HCT116 (cell line): ENCODE data around the gene ASF1A. TPM values are rescaled to one million over a fixed set of nuclear protein-coding genes. Genes with fewer than 3 reads are reported as not detected.

Source experiments
- ATAC-seq: fragments of 200-7000 bp; cut with Tn5 transposase; 2 replicates; pipeline ENCODE4 v1.9.1; 2020; ENCODE audit warnings: mild to moderate bottlenecking, moderate library complexity
- BruUV-seq: library from RNA; stranded (reverse); fragments of 400-500 nt; replicated peaks from 2 replicates; lab custom pipeline; 2021; lab: Mats Ljungman, UMichigan
- CTCF ChIA-PET: fragments of 300-600 bp; sonication (Branson Sonifier 250); formaldehyde crosslinking; loops from one replicate; lab custom pipeline; 2021; ENCODE audit warnings: antibody characterized with exemption; lab: Charles Lee
- POLR2A ChIA-PET: fragments of 300-600, 350-600 bp; sonication (Branson Sonifier 250); formaldehyde crosslinking; loops from one replicate; lab custom pipeline; 2021; ENCODE audit warnings: antibody characterized with exemption; lab: Charles Lee
- RAD21 ChIA-PET, 2 experiments: fragments of 300-600 bp; sonication (Branson Sonifier 250); formaldehyde crosslinking; loops; one replicate each; lab custom pipeline; 2023; ENCODE audit warnings: low total read pairs in 2 of 2; ENCODE audit not compliant: uncharacterized antibody in 2 of 2, unreplicated experiment in 2 of 2, low non-redundant PET in 1 of 2; lab: Charles Lee
- DNase-seq: peaks from one replicate; pipeline ENCODE4 v3.0.0-alpha.2; 2010; ENCODE audit warnings: low read depth, low spot score
- H2AFZ ChIP-seq: fragments of 200-600 bp; shearing (Covaris generic), sonication (generic); 2 replicates; pipeline ENCODE4 v1.6.1; 2017; ENCODE audit warnings: low read depth, mixed run types, mixed read lengths, antibody characterized with exemption, low read length; ENCODE audit not compliant: poor library complexity, severe bottlenecking
- H3K27ac ChIP-seq: 2 replicates; pipeline ENCODE4 v1.5.1; 2012; ENCODE audit warnings: low read depth, low read length
- H3K27me3 ChIP-seq: fragments of 200-600 bp; sonication (generic); 2 replicates; pipeline ENCODE4 v1.6.1; 2016; ENCODE audit warnings: mixed run types, low read length, mixed read lengths; ENCODE audit not compliant: insufficient read depth
- H3K36me3 ChIP-seq, 2 experiments: fragments of 200-500 bp in 1 of 2; fragments of 200-600 bp in 1 of 2; sonication (Bioruptor generic) in 1 of 2; sonication (generic) in 1 of 2; 2 replicates each; pipeline versions ENCODE4 v1.5.1 to v1.6.1; 2014 to 2016; ENCODE audit warnings: low read length in 2 of 2, inconsistent platforms in 1 of 2, mixed read lengths in 1 of 2, mixed run types in 1 of 2; ENCODE audit not compliant: insufficient read depth in 2 of 2, control insufficient read depth in 1 of 2
- H3K4me1 ChIP-seq, 2 experiments: fragments of 200-600 bp in 1 of 2; sonication (generic) in 1 of 2; 2 replicates each; pipeline versions ENCODE4 v1.5.1 to v1.6.1; 2012 to 2017; ENCODE audit warnings: low read length in 2 of 2, inconsistent platforms in 1 of 2, mild to moderate bottlenecking in 1 of 2, mixed read lengths in 1 of 2, mixed run types in 1 of 2, moderate library complexity in 1 of 2; ENCODE audit not compliant: insufficient read depth in 2 of 2, control insufficient read depth in 1 of 2
- H3K4me2 ChIP-seq: fragments of 200-600 bp; sonication (generic); 2 replicates; pipeline ENCODE4 v1.6.1; 2017; ENCODE audit warnings: mixed run types, low read length, mixed read lengths
- H3K4me3 ChIP-seq, 2 experiments: fragments of 200-600 bp in 1 of 2; sonication (generic) in 1 of 2; replicated peaks in 1 of 2; 2 replicates each; pipeline ENCODE4 v1.5.1; 2011 to 2016; ENCODE audit warnings: low read length in 2 of 2, control low read depth in 1 of 2, low read depth in 1 of 2, mild to moderate bottlenecking in 1 of 2, mixed read lengths in 1 of 2, mixed run types in 1 of 2
- H3K79me2 ChIP-seq: fragments of 200-600 bp; sonication (generic); 2 replicates; pipeline ENCODE4 v1.6.1; 2017; ENCODE audit warnings: mild to moderate bottlenecking, mixed run types, low read length, moderate library complexity, mixed read lengths; ENCODE audit not compliant: insufficient read depth
- H3K9ac ChIP-seq: fragments of 200-600 bp; sonication (generic); 2 replicates; pipeline ENCODE4 v1.6.1; 2016; ENCODE audit warnings: low read length, mixed read lengths
- H3K9me2 ChIP-seq: fragments of 200-600 bp; sonication (generic), shearing (Covaris generic); 2 replicates; pipeline ENCODE4 v1.6.1; 2017; ENCODE audit warnings: mixed run types, mild to moderate bottlenecking, moderate library complexity; ENCODE audit not compliant: insufficient read depth
- H3K9me3 ChIP-seq, 2 experiments: fragments of 200-500 bp in 1 of 2; fragments of 200-600 bp in 1 of 2; sonication (Bioruptor generic) in 1 of 2; sonication (generic) in 1 of 2; 2 replicates each; pipeline ENCODE4 v1.6.1; 2014 to 2017; ENCODE audit warnings: low read length in 2 of 2, mixed read lengths in 2 of 2, inconsistent platforms in 1 of 2, low read depth in 1 of 2, mild to moderate bottlenecking in 1 of 2, mixed run types in 1 of 2, moderate library complexity in 1 of 2; ENCODE audit not compliant: control insufficient read depth in 1 of 2, insufficient read depth in 1 of 2
- H4K20me1 ChIP-seq: fragments of 200-600 bp; sonication (generic), shearing (Covaris generic); 2 replicates; pipeline ENCODE4 v1.6.1; 2017; ENCODE audit warnings: mixed run types, mild to moderate bottlenecking, moderate library complexity; ENCODE audit not compliant: insufficient read depth
- CBX3 ChIP-seq: IDR thresholded peaks from 2 replicates; pipeline ENCODE4 v1.6.1; 2012; ENCODE audit warnings: low read depth
- CEBPB ChIP-seq: IDR thresholded peaks from 2 replicates; pipeline ENCODE4 v1.6.1; 2012; ENCODE audit warnings: low read depth
- CTCF ChIP-seq, 3 experiments: fragments of 200-600 bp in 1 of 3; sonication (generic) in 1 of 3; IDR thresholded peaks in 2 of 3; conservative IDR thresholded peaks in 1 of 3; 2 replicates each; pipeline ENCODE4 v1.5.1; 2012 to 2017; ENCODE audit warnings: low read depth in 2 of 3, low read length in 2 of 3, antibody characterized with exemption in 1 of 3, borderline replicate concordance in 1 of 3, control low read depth in 1 of 3, mild to moderate bottlenecking in 1 of 3, mixed read lengths in 1 of 3, mixed run types in 1 of 3, moderate library complexity in 1 of 3; ENCODE audit not compliant: insufficient read depth in 1 of 3
- EGR1 ChIP-seq: IDR thresholded peaks from 2 replicates; pipeline ENCODE4 v1.6.1; 2012; ENCODE audit warnings: low read depth
- EZH2 ChIP-seq: fragments of 200-600 bp; sonication (generic); IDR thresholded peaks from 2 replicates; pipeline ENCODE4 v1.6.1; 2017; ENCODE audit warnings: antibody characterized with exemption, mixed run types
- MAX ChIP-seq: IDR thresholded peaks from 2 replicates; pipeline ENCODE4 v1.6.1; 2012
- POLR2A ChIP-seq: IDR thresholded peaks from 2 replicates; pipeline ENCODE4 v1.7.0; 2011; ENCODE audit warnings: borderline replicate concordance; ENCODE audit not compliant: insufficient read depth, insufficient read length; ENCODE audit errors: extremely low read depth
- RAD21 ChIP-seq: IDR thresholded peaks from 2 replicates; pipeline ENCODE4 v1.6.1; 2012; ENCODE audit warnings: low read depth, mild to moderate bottlenecking
- SIN3A ChIP-seq: IDR thresholded peaks from 2 replicates; pipeline ENCODE4 v1.6.1; 2012; ENCODE audit warnings: low read depth
- SP1 ChIP-seq: IDR thresholded peaks from 2 replicates; pipeline ENCODE4 v1.6.1; 2012; ENCODE audit warnings: low read depth
- TCF7L2 ChIP-seq: IDR thresholded peaks from 2 replicates; pipeline ENCODE4 v1.7.0; 2011; ENCODE audit warnings: borderline replicate concordance, inconsistent platforms; ENCODE audit not compliant: insufficient read depth, insufficient read length; ENCODE audit errors: extremely low read depth
- ZFX ChIP-seq: fragments of 450-650 bp; IDR thresholded peaks from 2 replicates; pipeline ENCODE4 v1.6.1; 2017
- intact Hi-C: fragments of 100-400 bp; cut with micrococcal nuclease; formaldehyde crosslinking; loops from 2 replicates; pipeline ENCODE4 v1.10.0; 2022
- total RNA-seq: library from RNA; stranded (reverse); gene quantifications from one replicate; pipeline ENCODE4 v1.2.1, GENCODE V29; 2021; ENCODE audit not compliant: unreplicated experiment
- TF ChIP-seq, protein P1 (sequence below): IDR thresholded peaks from 2 replicates; pipeline ENCODE4 v1.6.1; 2011; ENCODE audit warnings: mild to moderate bottlenecking, low read length, moderate library complexity; ENCODE audit not compliant: insufficient replicate concordance; ENCODE audit errors: extremely low read depth

The ASF1A gene
- total RNA-seq, 1 experiment from 2014 or later = 23.3 TPM

DNA sequence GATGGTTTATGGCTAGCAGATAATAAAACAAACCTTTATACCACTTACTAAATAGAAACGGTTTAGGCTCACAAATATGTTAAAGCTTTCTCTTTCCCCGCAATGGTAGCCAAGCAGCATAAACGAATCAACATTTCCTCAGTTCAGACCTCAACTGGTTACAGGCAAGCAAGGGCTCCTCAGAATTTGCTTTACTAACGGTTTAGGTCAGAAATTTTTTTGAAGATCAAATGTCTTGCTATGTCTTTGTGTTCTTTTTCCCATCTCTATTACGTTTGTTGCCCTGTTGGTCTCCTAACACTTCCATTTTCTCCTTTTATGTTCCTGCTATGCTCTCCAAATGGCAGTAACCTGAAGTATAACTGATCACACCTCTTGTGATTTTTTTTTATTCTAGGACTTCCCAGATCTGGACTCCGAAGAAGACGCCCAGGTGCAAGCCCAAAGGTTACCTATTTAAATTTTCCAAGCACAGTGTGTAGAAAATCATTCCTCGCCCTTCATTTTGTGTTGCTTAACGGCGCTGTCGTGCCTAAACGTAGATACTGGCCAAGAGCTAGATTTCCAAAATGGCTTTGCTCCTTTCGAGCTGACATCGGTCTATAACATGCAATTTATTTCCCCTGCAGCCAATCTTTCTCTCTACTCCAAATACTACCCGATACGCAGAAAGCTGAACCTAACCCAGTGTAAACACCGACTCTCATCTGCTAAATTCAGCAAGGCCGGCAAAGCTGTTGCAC lies 717 bp upstream of the ASF1A start:
- Histone ChIP-seq H3K9me3 (no peaks in the 10 kb centered on the region), H3K36me3 (no peaks in the 10 kb centered on the region), H3K4me2 (peak overlapping the region; percentile 76), H3K4me1 (peaks cover 12 to 21% of the 10 kb centered on the region in 2 experiments), H3K27ac (no peak overlapping the region), H4K20me1 (no peaks in the 10 kb centered on the region), H3K9me2 (no peaks in the 10 kb centered on the region), H3K9ac (peak overlapping the region; percentile 34), H2AFZ (no peak overlapping the region), H3K4me3 (peak overlapping the region; percentile 35 to 93), H3K27me3 (no peaks in the 10 kb centered on the region), H3K79me2 (peaks cover 52% of the 10 kb centered on the region)
- DNase-seq = no peak
- ChIA-PET CTCF (interaction anchor here (1.0 kb wide), 2 partner anchors 13 to 218 kb away, joined by 3 to 4 read pairs; no protein-coding TSS in a partner anchor), RAD21 (no interaction called here), POLR2A (no interaction called here)
- TF ChIP-seq POLR2A (no peak), EGR1 (no peak), EZH2 (no peak), CEBPB (no peak), RAD21 (no peak)
- no peak for ATAC-seq
- TSS peak; percentile 34 for BruUV-seq
- intact Hi-C loops = loop anchor here (10.0 kb wide), 2 partner anchors 238 to 328 kb away; partner anchors contain the start of gene CEP85L

GRCh38 chr6:118894425-118895260 lies 691 bp downstream of the ASF1A start:
- DNase-seq (no peak), ATAC-seq (peak; percentile 53)
- H3K4me3 ChIP-seq = peak overlapping the region; percentile 56 to 93
- H3K27me3 ChIP-seq = no peaks in the 10 kb centered on the region
- TSS peak; percentile 69 for BruUV-seq
- RAD21 ChIA-PET = no interaction called here
- no peaks in the 10 kb centered on the region for H3K9me3 ChIP-seq
- no peak overlapping the region for H2AFZ ChIP-seq
- intact Hi-C loops = loop anchor here (1.0 to 10.0 kb wide), 4 partner anchors 40 to 330 kb away; partner anchors contain the start of genes CEP85L and MCM9
- peaks cover under 1 to 3% of the 10 kb centered on the region in 2 experiments; a peak in 1 of 4 replicates for H3K36me3 ChIP-seq
- H3K9me2 ChIP-seq = no peaks in the 10 kb centered on the region
- POLR2A ChIA-PET = no interaction called here
- peak overlapping the region; percentile 85 for H3K27ac ChIP-seq
- H4K20me1 ChIP-seq = no peaks in the 10 kb centered on the region
- CTCF ChIA-PET = interaction anchor here (2.2 kb wide), 1 partner anchor 216 kb away, joined by 9 read pairs; no protein-coding TSS in a partner anchor
- H3K79me2 ChIP-seq = peaks cover 64% of the 10 kb centered on the region
- H3K4me1 ChIP-seq = peaks cover 12 to 21% of the 10 kb centered on the region in 2 experiments
- H3K4me2 ChIP-seq = peak overlapping the region; percentile 76
- H3K9ac ChIP-seq = peak overlapping the region; percentile 87
- TF ChIP-seq MAX (no peak), SP1 (no peak), CBX3 (no peak), TCF7L2 (no peak), ZFX (peak; percentile 67; the same call in 1 of the 2 replicates), EZH2 (no peak), CTCF (IDR thresholded peaks at IDR 0.05 in 2 of 3, conservative IDR thresholded peaks at IDR 0.05 in 1 of 3; ENCODE audit: borderline replicate concordance in 1 of 3, insufficient read depth in 1 of 3, low read depth in 2 of 3, low read length in 2 of 3) (0 out of 6 replicates have a peak, but pooled peaks of 1 of the 3 experiments have one; percentile 5), EGR1 (no peak), SIN3A (peak; percentile 32; the same call in 1 of the 2 replicates)
- TF ChIP-seq, protein P1, sequence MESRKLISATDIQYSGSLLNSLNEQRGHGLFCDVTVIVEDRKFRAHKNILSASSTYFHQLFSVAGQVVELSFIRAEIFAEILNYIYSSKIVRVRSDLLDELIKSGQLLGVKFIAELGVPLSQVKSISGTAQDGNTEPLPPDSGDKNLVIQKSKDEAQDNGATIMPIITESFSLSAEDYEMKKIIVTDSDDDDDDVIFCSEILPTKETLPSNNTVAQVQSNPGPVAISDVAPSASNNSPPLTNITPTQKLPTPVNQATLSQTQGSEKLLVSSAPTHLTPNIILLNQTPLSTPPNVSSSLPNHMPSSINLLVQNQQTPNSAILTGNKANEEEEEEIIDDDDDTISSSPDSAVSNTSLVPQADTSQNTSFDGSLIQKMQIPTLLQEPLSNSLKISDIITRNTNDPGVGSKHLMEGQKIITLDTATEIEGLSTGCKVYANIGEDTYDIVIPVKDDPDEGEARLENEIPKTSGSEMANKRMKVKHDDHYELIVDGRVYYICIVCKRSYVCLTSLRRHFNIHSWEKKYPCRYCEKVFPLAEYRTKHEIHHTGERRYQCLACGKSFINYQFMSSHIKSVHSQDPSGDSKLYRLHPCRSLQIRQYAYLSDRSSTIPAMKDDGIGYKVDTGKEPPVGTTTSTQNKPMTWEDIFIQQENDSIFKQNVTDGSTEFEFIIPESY = no peak
